SU-DHL-6 (cell line): ENCODE results near the gene KIRREL1.

Experiments used
- H2AFZ ChIP-seq: fragments of 200-600 bp; sonication (generic); 2 replicates; pipeline ENCODE4 v1.6.1; 2014; ENCODE audit warnings: low read depth, mild to moderate bottlenecking, moderate library complexity, mixed read lengths, antibody characterized with exemption, low read length; ENCODE audit not compliant: severe bottlenecking
- H3F3A ChIP-seq: fragments of 200-600 bp; shearing (Covaris generic); 2 replicates; pipeline ENCODE4 v1.6.0; 2016; ENCODE audit warnings: antibody characterized with exemption, mild to moderate bottlenecking; ENCODE audit not compliant: insufficient read depth
- H3K27ac ChIP-seq: fragments of 200-600 bp; sonication (generic); 2 replicates; pipeline ENCODE4 v1.5.1; 2016; ENCODE audit warnings: low read depth, mild to moderate bottlenecking, low read length, moderate library complexity, mixed read lengths
- H3K27me3 ChIP-seq: fragments of 200-600 bp; sonication (generic), shearing (Covaris generic); 2 replicates; pipeline ENCODE4 v1.6.0; 2014; ENCODE audit warnings: mild to moderate bottlenecking, low read length
- H3K36me3 ChIP-seq: fragments of 200-600 bp; sonication (generic); 2 replicates; pipeline ENCODE4 v1.6.1; 2014; ENCODE audit warnings: mild to moderate bottlenecking, low read length, mixed read lengths
- H3K4me2 ChIP-seq: fragments of 300-600, 200-600 bp; shearing (Covaris generic), sonication (generic); 2 replicates; pipeline ENCODE4 v1.6.0; 2014; ENCODE audit warnings: low read length, low read depth, mild to moderate bottlenecking; ENCODE audit not compliant: poor library complexity, severe bottlenecking
- H3K4me3 ChIP-seq: fragments of 200-600 bp; sonication (generic); 2 replicates; pipeline ENCODE4 v1.5.1; 2014; ENCODE audit warnings: antibody characterized with exemption, low read length, mild to moderate bottlenecking, mixed read lengths; ENCODE audit not compliant: insufficient read depth, poor library complexity, severe bottlenecking
- H3K79me2 ChIP-seq: fragments of 200-600 bp; sonication (generic); 2 replicates; pipeline ENCODE4 v1.6.1; 2014; ENCODE audit warnings: mild to moderate bottlenecking, low read length, moderate library complexity; ENCODE audit not compliant: insufficient read depth
- H3K9ac ChIP-seq: fragments of 200-600 bp; sonication (generic); 2 replicates; pipeline ENCODE4 v1.7.0; 2014; ENCODE audit warnings: mild to moderate bottlenecking, low read length
- H3K9me2 ChIP-seq: fragments of 200-600 bp; sonication (generic); replicated peaks from 2 replicates; pipeline ENCODE4 v1.6.1; 2014; ENCODE audit warnings: low read length; ENCODE audit not compliant: insufficient read depth
- H3K9me3 ChIP-seq: fragments of 200-600 bp; sonication (generic); 2 replicates; pipeline ENCODE4 v1.6.1; 2014; ENCODE audit warnings: low read length, mixed read lengths; ENCODE audit not compliant: insufficient read depth
- H4K20me1 ChIP-seq: fragments of 200-600 bp; sonication (generic); 2 replicates; pipeline ENCODE4 v1.6.1; 2014; ENCODE audit warnings: low read depth, mild to moderate bottlenecking, antibody characterized with exemption, low read length, moderate library complexity, mixed read lengths
- CTCF ChIP-seq: fragments of 200-600 bp; sonication (generic); IDR thresholded peaks from one replicate; pipeline ENCODE4 v1.5.1; 2017; ENCODE audit warnings: antibody characterized with exemption, mild to moderate bottlenecking, low read length, moderate library complexity; ENCODE audit not compliant: insufficient read depth, poor library complexity, severe bottlenecking
- EZH2phosphoT487 ChIP-seq: fragments of 200-600 bp; sonication (generic), shearing (Covaris generic); conservative IDR thresholded peaks from 2 replicates; pipeline ENCODE4 v1.6.1; 2018; ENCODE audit warnings: mild to moderate bottlenecking, antibody characterized with exemption, low read length, moderate library complexity, mixed read lengths

Gene KIRREL1

GRCh38 chr1:158022554-158023312 is 29.3 kb downstream of the KIRREL1 start:
- Histone ChIP-seq H3K27me3 (no peaks in the 10 kb centered on the region), H3K9me3 (no peaks in the 10 kb centered on the region), H3K36me3 (no peaks in the 10 kb centered on the region), H3K79me2 (no peaks in the 10 kb centered on the region), H3K27ac (no peak overlapping the region), H3K9ac (no peak overlapping the region), H3K9me2 (no peaks in the 10 kb centered on the region), H3K4me2 (no peak overlapping the region), H3K4me3 (no peak overlapping the region), H4K20me1 (no peaks in the 10 kb centered on the region), H2AFZ (no peak overlapping the region), H3F3A (no peaks in the 10 kb centered on the region)
- TF ChIP-seq CTCF, result no peak
- TF ChIP-seq EZH2phosphoT487, result no peak

- Histone ChIP-seq H3F3A (no peaks in the 10 kb centered on the region), H3K27me3 (no peaks in the 10 kb centered on the region), H3K27ac (no peak overlapping the region), H3K36me3 (no peaks in the 10 kb centered on the region), H3K9ac (no peak overlapping the region), H3K4me3 (no peak overlapping the region), H3K9me2 (no peaks in the 10 kb centered on the region), H2AFZ (no peak overlapping the region), H3K9me3 (no peaks in the 10 kb centered on the region), H3K4me2 (no peak overlapping the region), H4K20me1 (no peaks in the 10 kb centered on the region), H3K79me2 (no peaks in the 10 kb centered on the region)
- TF ChIP-seq CTCF (no peak), EZH2phosphoT487 (no peak)
Observed at GRCh38 chr1:158024737-158025136, 31.3 kb downstream of the KIRREL1 start.

- Histone ChIP-seq H3K9me3 (no peaks in the 10 kb centered on the region), H3K4me3 (no peak overlapping the region), H3K27me3 (no peaks in the 10 kb centered on the region), H4K20me1 (no peaks in the 10 kb centered on the region), H3F3A (no peaks in the 10 kb centered on the region), H3K36me3 (no peaks in the 10 kb centered on the region), H3K79me2 (no peaks in the 10 kb centered on the region), H2AFZ (no peak overlapping the region), H3K4me2 (no peak overlapping the region), H3K9me2 (no peaks in the 10 kb centered on the region), H3K27ac (no peak overlapping the region), H3K9ac (no peak overlapping the region)
- TF ChIP-seq EZH2phosphoT487 (no peak), CTCF (no peak)
Observed at GRCh38 chr1:158025576-158026230, 32.3 kb downstream of the KIRREL1 start.
